Measurements from ENCODE around the gene PDE9A.

PDE9A gene

DNA sequence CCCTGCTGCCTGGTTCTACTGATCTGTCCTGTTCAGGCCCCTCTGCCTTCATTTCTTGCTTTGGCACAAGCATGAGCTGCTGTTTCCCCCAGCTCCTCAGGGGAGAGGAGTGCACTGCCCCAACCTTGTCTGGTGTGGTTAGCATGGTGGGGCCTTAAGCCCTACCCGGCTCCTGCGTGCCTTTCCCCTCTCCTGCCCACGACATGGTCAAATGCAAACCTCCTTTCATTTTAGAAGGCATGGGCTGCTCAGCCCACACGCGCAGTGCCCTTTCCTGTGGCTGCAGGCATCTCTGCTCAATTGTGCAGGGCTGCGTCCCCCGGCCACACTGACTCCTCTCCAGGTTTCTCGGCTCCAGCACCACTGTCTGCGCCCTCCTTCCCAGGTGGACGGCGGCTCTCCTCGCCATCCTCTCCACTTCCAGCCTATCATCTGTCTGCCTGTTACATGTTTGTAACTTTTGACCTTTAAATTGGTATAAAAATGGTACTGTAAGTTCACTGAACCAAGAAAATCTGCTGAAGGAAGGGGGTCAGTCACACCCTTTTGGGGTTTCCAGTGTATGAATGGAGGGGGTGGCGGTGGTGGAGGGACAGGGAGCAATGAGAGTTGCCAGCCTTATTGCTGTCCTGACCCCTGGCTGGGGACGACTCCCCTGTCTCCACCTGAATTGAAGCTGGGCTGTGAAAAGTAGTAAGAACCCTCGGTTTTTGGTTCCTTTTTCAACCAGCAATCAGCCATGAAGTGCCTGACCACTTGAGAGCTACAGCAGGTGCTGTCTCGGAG is 5.1 kb downstream of the PDE9A start:
- no peak for DNase-seq

DNA sequence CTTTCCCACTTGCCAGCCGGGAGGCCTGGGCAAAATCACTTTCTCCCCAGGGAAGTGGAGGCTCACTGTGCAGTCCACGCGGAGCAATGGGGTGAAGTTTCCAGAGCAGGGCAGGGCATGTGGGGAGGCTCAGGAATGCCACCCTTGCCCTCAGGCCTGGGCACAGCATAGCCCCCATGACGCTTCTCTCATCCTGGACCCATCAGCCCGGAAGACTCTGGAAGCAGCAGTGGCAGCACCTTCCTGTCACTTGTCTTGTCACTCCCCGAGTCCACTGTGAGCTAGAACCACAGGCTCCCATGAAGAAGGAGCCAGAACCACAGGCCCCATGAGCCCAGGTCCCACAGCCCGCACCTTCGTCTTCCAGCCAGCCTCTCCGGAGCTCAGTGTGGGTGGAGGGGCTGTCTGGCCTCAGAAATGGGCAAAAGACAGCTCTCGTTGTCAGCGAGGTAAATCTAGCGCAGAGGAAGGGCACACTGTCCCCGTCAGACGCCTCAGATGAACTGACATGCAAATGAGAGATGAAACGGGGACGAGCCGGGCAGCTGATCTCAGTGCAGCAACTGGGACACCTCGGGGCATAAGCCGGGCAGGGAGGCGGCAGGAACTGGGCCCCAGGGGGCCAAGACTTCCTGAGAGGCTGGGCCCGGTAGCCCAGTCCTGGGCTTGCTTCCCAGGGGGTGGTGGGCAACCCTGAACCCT is 6.1 kb downstream of the PDE9A start:
- DNase-seq = no peak

DNA sequence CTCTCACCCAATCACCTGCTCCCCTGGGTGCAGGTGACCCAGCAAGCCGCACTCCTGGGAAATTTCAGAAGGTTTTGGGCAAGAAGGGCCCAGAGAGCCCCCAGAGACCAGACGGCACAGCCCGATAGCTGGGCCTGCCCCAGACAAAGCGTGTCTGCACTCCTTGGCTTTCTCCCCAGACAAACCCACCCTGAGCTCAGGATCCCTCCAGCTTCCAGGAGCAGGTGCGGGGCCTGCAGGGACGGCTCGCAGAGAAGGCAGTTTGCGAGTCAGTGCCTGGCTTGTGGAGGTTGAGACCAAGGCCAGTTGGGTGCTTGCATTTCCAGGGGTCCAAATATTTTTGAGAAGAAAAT is 6.7 kb downstream of the PDE9A start:
- DNase-seq = no peak

DNA sequence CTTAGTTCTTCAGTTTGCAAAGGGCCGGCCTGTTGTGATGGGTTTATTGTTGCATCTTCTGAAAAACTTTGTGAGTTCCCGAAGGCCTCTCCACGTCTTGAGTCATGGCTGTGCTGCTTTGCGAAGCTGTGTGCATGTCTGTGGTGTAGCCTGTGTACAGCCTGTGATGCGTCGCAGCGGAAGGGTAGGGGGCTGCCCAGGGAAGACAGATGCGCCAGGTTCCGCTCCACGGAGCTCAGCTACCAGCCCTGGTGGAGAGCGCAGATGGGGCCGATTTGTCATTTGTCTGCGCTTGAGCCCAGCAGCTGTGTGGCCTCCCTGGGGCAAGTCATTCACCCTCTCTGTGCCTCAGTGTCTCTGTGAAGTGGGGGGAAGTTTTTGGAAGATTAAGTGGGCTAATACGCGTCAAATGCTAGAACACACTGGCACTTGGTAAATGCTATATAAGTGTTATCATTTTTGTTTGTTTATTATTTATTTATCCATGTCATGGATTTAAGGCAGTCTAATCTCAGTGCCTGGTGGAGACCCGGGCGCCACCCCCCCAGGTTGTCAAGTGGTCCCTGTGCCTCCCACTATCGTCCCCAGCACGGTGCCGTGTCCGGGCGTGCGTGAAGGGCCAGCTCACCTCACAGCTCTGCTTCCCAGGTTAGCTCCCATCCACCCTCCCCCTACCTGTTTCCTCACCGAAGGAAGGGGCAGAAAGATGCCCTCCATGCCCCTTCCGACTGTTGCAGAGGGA is 8.4 kb downstream of the PDE9A start:
- no peak for DNase-seq

DNA sequence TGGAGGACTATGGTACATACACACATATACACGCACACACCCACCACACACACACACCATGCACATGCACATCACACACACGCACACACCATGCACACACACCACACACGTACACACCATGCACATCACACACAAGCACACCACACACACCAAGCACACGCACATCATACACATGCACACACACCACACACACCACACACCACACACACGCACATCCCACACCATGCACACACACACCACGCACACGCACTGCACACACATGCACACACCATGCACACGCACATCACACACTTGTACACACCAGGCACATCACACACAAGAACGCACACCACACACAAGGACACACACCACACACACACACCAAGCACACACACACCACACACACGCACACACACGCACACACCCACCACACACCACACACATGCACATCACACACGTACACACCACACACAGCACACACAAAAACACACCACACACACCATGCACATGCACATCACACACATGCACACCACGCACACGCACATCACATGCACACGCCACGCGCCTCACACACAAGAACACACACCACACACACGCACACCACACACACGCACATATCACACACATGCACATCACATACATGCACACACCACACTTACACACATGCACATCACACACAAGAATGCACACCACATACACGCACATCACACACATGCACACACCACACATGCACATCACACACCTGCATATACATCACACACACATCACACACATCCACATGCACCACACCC is 9.2 kb downstream of the PDE9A start:
- no peak for DNase-seq

DNA sequence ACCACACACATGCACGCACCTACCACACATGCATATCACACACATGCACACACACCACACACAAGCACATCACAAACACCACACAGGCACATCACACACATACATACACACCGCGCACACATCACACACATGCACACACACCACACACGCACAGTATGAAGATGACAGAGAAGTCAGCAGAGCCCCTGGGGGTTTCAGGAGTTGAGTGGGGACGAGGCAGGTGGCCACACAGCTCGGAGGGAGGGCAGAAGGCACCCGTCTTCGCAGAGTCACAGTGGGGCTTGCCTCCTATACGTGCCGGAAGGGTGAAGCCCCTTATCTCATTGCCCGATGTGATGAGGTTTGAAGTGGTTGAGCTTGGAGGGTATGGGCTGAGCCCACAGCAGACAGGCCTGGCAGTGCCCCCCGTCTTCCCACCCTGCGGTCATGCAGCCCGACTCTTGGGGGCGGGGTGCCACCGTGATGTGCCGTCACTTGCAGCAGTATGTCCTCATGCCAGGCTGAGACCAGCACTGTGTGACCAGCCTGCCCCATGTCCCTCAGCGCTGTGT is 9.9 kb downstream of the PDE9A start:
- DNase-seq = no peak

DNA sequence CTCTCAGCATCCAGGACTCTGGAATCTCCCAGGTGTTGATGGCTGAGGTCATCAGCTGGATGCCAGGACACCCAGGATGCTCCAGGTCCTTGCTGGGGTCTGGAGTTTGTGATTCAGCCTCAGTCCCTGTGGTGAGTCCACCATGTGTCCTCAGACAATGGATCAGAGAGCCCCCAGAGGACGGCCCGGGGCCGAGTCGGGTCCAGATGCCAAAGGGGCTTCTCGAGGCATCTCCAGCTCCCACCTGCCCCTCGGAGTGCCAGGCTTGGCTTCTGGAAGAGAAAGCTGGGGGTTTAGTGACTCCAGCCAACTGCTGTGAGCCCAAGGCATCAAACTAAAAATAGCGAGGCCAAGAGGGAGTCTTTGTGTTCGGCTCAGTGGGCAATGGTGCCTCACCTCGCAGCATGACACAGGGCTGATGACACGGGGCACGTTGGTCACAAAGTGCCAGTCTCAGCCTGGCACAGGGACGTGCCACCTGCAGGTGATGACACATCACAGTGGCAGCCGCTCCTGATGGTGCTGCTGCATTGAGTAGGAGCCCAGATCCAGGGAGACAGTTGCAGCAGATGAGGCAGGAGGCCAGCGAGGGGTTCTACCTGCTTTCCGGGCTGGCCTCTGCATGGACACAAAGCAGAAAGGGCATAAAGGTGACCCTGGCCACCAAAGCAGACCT is 10.6 kb downstream of the PDE9A start:
- no peak for DNase-seq

DNA sequence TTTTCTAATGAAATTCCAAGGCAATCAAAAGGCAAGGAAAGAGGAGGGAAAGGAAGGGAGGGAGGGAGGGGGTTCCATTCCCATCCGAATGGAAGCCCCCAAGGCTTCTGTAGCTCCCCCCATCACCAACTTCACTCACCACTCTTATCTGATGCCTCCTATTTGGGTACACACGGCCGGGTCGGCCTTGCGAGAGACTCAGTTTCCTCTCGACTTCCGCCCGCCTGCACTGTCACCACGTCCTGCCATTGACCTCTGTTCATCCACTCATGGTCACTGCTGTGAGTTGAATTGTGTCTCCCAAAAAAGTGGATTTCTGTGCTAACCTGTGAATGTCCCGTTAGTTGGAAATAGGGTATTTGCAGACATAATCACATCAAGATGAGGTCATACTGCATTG is 11.2 kb downstream of the PDE9A start:
- no peak for DNase-seq

DNA sequence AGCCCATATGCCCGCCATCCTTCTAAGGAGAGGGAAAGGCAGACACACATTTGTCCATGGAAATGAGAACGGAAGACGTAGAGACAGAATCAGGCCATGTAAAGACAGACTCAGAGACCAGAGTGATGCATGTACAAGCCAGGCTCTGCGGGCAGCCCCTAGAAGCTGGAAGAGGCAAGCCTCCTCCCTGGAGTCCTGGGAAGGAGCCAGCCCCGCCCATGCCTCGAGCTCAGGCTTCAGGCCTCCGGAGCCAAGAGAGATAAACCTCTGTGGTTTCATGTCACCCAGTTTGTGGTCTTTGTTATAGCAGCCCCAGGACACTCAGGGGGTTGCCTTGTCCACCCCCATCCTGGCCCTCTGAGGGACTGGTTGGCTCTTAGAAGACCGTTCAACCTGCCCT is 11.6 kb downstream of the PDE9A start:
- DNase-seq = no peak

DNA sequence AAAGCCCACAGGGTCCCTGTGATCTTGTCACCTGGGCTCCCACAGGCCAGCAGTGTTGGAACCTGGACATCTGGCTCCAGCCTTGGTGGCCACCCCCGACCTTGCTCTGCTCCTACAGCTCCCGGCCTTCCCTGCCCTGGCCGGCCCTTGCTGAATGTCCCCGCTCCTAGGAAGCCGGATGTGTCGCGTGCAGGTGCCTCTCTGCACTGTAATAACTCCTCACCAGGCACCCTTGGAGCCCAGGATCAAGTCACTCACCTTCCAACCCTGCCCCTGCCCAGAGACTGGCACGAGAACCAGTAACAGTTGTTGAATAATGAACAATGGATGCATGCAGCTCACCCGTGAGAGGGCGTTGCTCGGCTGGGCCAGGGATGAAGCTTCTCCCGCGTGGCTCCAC is 12.1 kb downstream of the PDE9A start:
- DNase-seq = no peak

DNA sequence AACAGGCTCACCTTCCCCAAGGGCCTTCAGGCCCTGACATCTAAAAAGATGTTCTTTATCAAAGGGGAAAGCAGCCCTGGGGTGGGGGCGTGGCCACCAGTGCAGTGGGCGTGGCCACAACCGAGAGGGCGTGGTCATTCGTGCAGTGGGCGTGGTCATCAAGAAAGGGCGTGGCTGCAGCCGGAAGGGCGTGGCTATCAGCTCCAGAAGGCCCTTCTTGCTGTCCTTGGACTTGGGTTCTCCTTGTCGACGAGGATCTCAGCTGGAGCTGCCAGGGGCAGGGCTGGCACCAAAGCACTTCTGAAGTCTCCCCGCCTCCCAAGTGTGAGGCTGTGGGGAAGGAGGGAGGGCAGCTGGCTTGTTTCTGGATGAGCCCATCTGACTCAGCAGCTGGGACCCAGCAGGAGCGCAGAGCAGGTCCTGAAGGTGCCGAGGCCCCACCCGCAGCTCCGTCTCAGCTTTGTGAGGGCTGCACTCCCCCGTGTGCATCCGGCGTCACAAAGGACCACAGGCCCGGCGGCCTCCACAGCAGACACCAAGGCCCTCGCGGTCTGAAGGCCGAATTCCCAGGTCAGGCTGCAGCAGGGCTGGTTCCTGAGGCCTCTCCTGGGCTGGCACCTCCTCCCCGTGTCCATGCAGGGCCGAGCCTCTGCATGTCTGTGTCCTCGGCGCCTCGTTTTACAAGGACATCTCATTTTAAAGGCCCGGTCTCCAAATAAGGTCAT is 12.8 kb downstream of the PDE9A start:
- DNase-seq = no peak

DNA sequence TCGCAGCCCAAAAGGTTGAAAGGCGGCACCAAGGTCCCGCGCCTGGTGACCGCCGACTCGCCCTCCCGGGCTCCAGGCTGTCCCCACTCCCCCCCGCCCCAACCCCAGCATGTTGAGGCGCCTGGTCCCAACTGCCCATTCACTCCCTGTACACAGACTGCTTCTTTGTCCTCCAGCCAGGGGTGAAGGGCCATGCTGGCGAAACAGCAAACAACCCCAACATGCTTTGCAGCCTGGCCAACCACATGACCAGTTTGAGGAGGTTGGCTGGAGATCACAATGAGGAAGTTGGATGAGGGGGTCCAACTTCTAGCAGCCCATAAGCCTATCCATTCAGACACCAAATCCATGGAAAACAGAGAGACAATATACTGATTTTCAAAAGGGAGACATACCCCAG is 13.5 kb downstream of the PDE9A start:
- no peak for DNase-seq

DNA sequence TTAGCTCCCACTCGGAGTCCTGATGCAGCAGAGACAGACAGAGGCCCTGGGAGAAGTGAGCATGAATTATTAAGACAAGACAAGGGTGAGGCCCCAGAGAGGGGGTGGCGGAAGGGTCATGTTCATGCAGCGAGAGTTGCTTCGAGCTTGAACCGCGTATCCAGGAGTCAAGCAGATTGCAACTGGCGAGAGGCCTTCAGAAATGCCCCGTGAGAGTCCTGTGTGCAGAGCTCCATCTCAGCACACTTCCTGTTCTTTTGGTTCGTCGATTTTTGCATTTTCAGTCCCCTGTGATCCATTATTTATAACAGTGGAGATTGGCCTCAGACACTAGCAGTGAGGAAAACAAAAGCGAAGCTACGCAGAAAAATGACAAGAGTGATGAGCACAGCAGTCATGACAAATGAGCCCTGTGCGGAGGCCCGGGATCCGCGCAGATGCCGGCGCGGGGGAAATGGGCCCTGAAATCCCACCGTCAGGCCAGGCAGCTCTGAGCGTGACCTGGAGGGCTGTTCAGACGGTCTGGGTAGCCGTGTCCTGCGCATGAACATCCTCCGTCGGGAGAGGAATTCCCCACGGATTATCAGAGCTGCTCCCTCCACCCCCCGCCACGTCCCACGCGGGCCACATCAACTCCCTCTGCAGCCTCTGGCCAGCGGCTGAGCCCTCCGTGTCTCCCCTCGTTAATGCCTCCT is 15.0 kb downstream of the PDE9A start:
- no peak for DNase-seq

DNA sequence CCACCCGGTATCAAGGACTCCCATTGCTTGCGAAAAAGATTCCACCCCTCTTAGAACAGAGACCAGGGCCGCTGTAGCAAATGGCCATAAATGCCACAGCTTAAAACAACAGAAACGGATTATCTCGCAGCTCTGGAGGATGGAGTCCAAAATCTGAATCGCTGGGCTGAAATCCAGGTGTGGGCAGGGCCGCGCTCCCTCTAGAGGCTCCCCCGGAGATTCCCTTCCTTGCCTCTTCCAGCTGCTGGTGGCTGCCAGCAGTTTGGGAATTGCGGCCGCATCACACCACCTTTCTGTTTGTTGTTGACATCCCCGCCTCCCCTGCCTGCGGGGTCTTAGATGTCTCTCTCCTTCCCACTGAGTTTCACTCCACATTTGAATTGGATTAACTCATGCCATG is 15.6 kb downstream of the PDE9A start:
- DNase-seq = no peak

DNA sequence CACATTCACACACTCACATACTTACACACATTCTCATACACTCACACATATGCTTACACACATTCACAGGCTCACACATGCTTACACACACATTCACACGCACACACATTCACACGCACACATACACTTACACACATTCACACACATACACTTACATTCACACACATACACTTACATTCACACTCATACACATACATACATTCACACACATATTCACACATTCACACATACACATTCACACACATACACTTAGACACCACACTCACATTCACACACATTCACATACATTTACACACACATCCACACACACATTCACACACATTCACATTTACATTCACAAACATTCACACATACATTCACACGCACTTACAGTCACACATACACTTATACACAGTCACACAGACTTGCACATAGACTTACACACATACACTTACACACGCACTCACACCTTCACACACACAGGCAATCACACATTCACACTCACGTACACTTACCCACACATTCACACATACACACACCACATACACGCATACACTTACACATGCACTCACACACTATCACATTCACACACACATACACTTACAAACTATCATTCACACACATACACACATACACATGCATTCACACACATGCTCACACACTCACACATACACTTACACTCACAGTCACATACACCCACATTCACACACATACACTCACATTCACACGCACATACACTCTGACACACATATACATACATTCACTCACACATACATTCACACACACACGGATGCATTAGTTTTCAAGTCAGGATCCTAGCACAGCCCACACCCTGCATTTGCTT is 16.8 kb downstream of the PDE9A start:
- DNase-seq = no peak

DNA sequence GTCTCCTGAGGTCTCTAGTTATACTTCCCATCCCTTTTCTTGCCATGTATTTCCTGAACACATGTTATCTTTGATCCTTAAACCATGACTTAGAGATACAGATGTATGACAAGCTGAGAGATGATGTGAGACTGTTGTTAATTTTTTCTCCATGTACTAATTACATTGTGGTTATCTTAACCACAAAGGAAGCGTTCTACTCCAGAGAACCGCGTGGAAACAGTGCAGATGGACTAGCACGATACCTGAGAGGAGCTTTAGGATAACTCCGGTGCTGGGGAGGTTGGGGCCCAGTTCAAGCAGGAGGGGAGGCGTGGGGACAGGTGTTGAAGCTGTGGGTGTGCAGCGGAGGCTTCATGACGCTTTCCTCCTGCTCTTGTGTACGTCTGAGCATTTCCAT is 17.5 kb downstream of the PDE9A start:
- DNase-seq = no peak

DNA sequence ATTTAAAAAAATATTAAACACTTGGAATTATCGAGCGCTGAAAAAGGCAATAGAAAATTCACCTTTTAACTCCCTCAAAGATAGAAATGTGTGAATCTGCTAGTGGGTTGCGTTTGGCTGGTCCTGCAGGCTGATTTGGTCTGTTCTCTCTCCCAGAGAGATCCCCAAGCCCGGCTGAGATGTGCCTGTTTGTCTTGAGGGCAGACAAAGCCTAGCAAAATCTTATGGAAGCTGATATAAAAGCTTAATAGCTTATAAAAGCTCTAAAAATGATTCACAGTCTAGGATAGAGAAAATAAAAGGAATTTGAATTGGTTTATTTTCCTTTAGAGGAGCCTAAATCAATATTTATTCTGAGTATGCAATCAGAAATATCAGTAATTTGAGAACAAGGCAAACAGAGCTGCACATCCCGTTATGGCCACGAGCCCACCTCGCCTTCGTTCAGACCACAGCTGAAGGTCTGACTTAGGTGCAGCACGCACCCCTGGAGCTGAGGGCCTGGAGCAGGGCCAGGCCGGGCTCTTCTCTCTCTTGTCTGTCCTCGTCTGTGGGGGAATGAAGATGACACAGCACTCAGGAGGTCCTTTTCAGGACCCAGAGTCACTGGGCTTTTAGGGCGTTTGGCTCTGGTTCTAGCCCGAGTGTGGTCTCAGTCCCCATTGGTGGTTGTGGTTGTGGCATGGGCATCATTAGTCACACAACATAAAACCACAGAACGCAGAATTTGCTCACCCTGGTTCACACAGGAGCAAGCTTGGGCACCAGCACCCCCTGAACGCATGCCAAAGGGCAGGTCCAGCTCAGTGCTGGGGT is 18.6 kb downstream of the PDE9A start:
- no peak for DNase-seq

DNA sequence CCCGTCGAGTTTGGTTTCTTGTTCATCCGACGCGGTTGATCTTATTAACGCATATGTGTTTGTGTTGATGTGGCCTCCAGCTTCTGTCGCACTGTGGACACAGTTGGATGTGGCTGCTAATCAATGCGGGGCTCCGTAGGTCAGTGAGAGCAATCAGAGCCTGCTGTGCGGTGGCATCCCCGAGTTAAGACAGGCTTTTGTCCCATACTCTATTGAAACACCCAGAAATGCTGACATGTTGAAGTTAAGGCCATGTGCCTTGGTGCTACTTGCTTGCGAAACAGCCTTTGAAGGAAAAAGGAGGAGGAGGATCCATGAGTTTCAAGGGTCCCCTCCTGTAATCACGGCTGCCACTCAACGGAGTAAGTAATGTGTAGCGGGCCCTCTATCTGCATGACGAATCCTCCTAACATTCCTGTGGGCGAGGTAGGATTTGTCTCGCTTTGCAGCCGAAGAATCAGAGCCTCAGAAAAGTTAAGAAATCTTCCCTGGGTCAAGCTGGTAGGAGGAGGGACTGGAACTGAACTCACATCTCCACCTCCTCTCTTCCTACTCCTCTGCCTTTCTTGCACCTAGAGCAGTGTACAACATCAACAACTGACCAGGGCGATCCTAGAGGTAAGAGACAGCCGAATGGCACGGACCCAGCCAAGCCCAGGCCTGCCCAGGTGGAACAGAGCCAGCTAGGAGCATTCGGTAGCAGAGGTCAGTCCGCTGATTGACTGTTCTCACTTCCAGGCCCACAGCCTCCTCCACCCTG is 19.5 kb downstream of the PDE9A start:
- DNase-seq = no peak

Data from activated CD4-positive, alpha-beta T cell treated with anti-CD3 and anti-CD28 coated beads for 1 hour (primary cell).